ENCODE measurements around the gene TCF4.

GRCh38 chr18:55430026-55430425, 158.0 kb downstream of the TCF4 start:
- no peak for TF ChIP-seq POLR2A (IDR thresholded peaks at IDR 0.05)
- no peak for TF ChIP-seq CTCF (IDR thresholded peaks at IDR 0.05)

Data from upper lobe of left lung (tissue), 4 donors.